IPS-18a (cell line): ENCODE measurements around the gene UNC80.

Experiments
- H3K27ac ChIP-seq: one replicate; pipeline ENCODE4 v1.5.1; 2013; ENCODE audit warnings: low read length
- H3K27me3 ChIP-seq: one replicate; pipeline ENCODE4 v1.6.1; 2013; ENCODE audit warnings: mild to moderate bottlenecking, low read length; ENCODE audit not compliant: control insufficient read depth, insufficient read depth
- H3K36me3 ChIP-seq: one replicate; pipeline ENCODE4 v1.6.1; 2013; ENCODE audit warnings: low read depth, low read length; ENCODE audit not compliant: control insufficient read depth
- H3K4me1 ChIP-seq: one replicate; pipeline ENCODE4 v1.6.1; 2013; ENCODE audit warnings: low read depth, low read length; ENCODE audit not compliant: control insufficient read depth
- H3K4me3 ChIP-seq: one replicate; pipeline ENCODE4 v1.5.1; 2013; ENCODE audit warnings: low read length
- H3K9ac ChIP-seq: one replicate; pipeline ENCODE4 v1.6.1; 2013; ENCODE audit warnings: mild to moderate bottlenecking, low read length, moderate library complexity
- H3K9me3 ChIP-seq: one replicate; pipeline ENCODE4 v1.6.1; 2013; ENCODE audit warnings: low read depth, low read length; ENCODE audit not compliant: control insufficient read depth

The UNC80 gene

DNA sequence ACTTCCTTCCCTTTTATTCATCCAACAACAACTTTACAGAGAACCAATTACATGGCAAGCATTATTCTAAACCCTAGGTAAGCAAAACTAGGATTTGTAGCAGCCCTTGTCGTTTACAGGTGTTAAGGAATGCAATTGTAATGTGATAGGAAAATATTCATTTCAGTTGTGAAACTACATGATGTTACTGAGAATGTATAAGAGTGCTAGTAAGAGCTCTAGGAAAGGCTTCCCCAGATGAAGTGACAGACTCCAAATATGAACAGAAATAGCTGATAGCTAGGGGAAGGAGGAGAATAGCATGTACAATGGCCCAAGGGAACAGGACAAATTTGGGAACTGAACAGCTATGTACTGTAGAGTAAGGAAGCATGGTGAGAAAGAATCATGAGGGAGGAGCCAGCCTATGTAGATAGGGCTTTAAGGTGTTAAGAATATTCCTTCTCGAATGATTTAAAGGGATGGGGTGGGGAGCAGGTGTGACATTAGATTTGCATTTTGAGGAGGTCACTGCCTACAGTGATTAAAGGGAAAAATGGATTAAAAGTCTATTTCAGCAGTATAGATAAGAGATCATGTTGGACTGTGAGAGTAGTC lies 262.6 kb downstream of the UNC80 start:
- Histone ChIP-seq H3K4me1 (no peaks in the 10 kb centered on the region), H3K27me3 (no peaks in the 10 kb centered on the region), H3K27ac (no peak overlapping the region), H3K9me3 (no peaks in the 10 kb centered on the region), H3K9ac (no peak overlapping the region), H3K4me3 (no peak overlapping the region), H3K36me3 (no peaks in the 10 kb centered on the region)

DNA sequence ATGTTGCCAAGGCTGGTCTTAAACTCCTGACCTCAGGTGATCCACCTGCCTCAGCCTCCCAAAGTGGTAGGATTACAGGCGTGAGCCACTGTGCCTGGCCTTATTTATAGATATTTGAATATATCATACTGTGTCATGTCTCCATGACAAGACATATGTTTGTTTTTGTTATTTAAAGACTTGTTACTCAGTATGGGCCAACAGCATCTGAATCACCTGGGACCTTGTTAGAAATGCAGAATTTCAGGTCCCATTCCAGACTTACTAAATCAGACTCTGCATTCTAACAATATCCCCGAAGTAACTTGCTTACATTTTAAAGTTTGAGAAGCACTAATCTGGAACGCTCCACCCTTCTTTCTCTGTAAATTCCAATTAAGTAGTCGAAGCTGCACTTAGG lies 264.0 kb downstream of the UNC80 start:
- Histone ChIP-seq H3K4me3 (no peak overlapping the region), H3K9me3 (no peaks in the 10 kb centered on the region), H3K4me1 (no peaks in the 10 kb centered on the region), H3K36me3 (no peaks in the 10 kb centered on the region), H3K27me3 (no peaks in the 10 kb centered on the region), H3K9ac (no peak overlapping the region), H3K27ac (no peak overlapping the region)

DNA sequence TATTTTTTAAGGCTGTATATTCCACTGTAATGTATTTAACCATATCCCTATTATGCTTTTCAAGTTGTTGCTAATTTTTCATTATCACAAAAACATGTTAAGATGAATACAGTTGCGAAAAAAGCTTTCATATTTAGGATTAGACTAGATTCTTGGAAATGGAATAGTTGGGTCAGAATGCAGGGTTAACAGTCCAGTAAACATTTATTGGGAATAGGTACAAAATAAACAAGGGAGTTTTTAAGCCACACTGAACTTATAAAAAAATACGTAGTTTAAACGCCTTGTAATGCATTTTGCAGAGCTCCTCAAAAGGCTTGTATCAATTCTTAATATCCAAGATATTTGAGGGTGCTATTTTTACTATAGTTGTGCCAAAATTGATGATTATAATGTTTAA lies 266.4 kb downstream of the UNC80 start:
- Histone ChIP-seq H3K4me1 (no peaks in the 10 kb centered on the region), H3K4me3 (no peak overlapping the region), H3K27ac (no peak overlapping the region), H3K9ac (no peak overlapping the region), H3K9me3 (no peaks in the 10 kb centered on the region), H3K27me3 (no peaks in the 10 kb centered on the region), H3K36me3 (no peaks in the 10 kb centered on the region)

DNA sequence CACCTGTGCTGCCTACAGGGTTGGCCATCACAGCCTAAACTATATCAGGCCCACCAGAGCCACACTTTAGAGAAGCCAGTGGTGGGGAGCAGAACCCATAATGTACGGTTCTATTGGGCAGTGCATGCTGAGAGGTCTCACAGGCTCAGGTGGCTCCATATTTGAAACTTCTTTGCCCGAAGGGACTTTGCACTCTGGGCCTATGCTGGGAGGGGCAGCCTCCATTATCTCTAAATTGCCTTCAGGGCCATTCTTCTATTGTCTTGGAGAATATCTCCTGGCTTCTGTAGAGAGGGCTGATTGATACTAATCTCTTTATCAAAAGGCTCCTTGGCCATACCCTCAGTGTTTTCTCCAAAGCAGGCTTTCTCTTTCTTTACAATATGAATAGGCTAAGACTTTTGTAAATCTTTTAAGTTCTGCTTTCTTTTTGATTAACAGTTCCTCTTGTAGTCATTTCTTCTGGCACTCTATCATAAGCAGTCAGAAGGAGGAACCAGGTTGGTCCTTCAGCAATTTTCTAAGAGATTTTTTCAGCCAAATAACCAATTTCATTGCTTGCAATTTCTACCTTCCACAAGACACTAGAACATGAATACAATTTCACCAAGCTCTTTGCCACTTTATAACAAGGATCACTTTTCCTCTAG lies 275.3 kb downstream of the UNC80 start:
- Histone ChIP-seq H3K4me1 (no peaks in the 10 kb centered on the region), H3K9ac (no peak overlapping the region), H3K9me3 (peaks cover 10% of the 10 kb centered on the region), H3K4me3 (no peak overlapping the region), H3K27ac (no peak overlapping the region), H3K27me3 (no peaks in the 10 kb centered on the region), H3K36me3 (no peaks in the 10 kb centered on the region)
